AG09319 (cell line): ENCODE measurements around the gene ONECUT1.

Experiments
- DNase-seq: peaks from one replicate; pipeline ENCODE4 v3.0.0-alpha.2; 2010; ENCODE audit warnings: low read depth; ENCODE audit errors: extremely low read depth
- CTCF ChIP-seq: IDR thresholded peaks from 2 replicates; pipeline ENCODE4 v1.5.1; 2011; ENCODE audit warnings: low read depth, mild to moderate bottlenecking, inconsistent platforms, low read length, moderate library complexity

ONECUT1 gene

GRCh38 chr15:52757496-52757895 lies 32.6 kb downstream of the ONECUT1 start:
- no peak for TF ChIP-seq CTCF
- no peak for DNase-seq

GRCh38 chr15:52751522-52751921 lies 38.6 kb downstream of the ONECUT1 start:
- no peak for TF ChIP-seq CTCF

GRCh38 chr15:52749258-52749657 lies 40.9 kb downstream of the ONECUT1 start:
- DNase-seq = no peak
- no peak for TF ChIP-seq CTCF

More at GRCh38 chr15:52751522-52751921, 38.6 kb downstream of the ONECUT1 start:
- no peak for DNase-seq

- DNase-seq = no peak
- TF ChIP-seq CTCF = no peak
Observed at GRCh38 chr15:52746162-52746757, 43.9 kb downstream of the ONECUT1 start.

- no peak for TF ChIP-seq CTCF
- DNase-seq = no peak
Observed at GRCh38 chr15:52745326-52746161, 44.6 kb downstream of the ONECUT1 start.

- no peak for TF ChIP-seq CTCF
Observed at GRCh38 chr15:52738311-52738710, 51.8 kb downstream of the ONECUT1 start.

GRCh38 chr15:52737720-52738119 lies 52.4 kb downstream of the ONECUT1 start:
- DNase-seq = no peak
- no peak for TF ChIP-seq CTCF

More at GRCh38 chr15:52738311-52738710, 51.8 kb downstream of the ONECUT1 start:
- DNase-seq = no peak
